Right ventricle myocardium inferior (tissue), 1 donor: ENCODE data around the gene CLN5. TPM values are rescaled to one million over a fixed set of nuclear protein-coding genes. Genes with fewer than 3 reads are reported as not detected.
"Not testable (repeated sequence)": the region's sequence is repeated elsewhere in the genome, so short reads cannot be mapped to it uniquely, and the experiment has no call there.

Experiments
- ATAC-seq: fragments of 200-7000 bp; cut with Tn5 transposase; one replicate; pipeline ENCODE4 v1.9.1; 2020; ENCODE audit warnings: mild to moderate bottlenecking, moderate library complexity
- DNase-seq: peaks from one replicate; pipeline ENCODE4 v3.0.0; 2021; ENCODE audit errors: missing footprints
- intact Hi-C: fragments of 100-400 bp; cut with DNase I; formaldehyde crosslinking; loops from one replicate; pipeline ENCODE4 v1.11.0; 2022
- total RNA-seq: library from RNA; stranded (reverse); fragmentation: NEBNext Ultra II Directional; extraction: Animal tissue kit (Norgen Biotek cat#: 25700); gene quantifications from one replicate; pipeline ENCODE4 v1.2.1, GENCODE V29; 2021
- donor health status: DM: no; HTN: yes; CAD: no; lungs with severe emphysema.

Gene CLN5
- total RNA-seq, 1 donor from 2014 or later, result 17.6 TPM

DNA sequence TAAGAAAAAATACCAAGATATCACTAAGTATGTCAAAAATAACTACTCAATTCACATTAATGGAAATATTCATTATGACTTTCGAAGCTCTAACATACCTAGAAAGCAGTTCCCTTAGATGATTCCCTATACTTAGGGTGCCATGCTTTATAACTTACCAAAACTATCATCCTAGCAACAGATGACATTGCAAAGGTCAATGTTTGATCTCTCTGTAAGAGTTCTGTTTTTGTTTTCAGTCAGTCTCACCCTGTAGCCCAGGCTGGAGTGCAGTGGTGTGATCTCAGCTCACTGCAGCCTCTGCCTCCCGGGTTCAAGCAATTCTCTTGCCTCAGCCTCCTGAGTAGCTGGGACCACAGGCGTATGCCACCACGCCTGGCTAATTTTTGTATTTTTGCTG is 16.5 kb downstream of the CLN5 start:
- ATAC-seq, result peak; percentile 59
- DNase-seq, intact Hi-C loops: not testable (repeated sequence)

DNA sequence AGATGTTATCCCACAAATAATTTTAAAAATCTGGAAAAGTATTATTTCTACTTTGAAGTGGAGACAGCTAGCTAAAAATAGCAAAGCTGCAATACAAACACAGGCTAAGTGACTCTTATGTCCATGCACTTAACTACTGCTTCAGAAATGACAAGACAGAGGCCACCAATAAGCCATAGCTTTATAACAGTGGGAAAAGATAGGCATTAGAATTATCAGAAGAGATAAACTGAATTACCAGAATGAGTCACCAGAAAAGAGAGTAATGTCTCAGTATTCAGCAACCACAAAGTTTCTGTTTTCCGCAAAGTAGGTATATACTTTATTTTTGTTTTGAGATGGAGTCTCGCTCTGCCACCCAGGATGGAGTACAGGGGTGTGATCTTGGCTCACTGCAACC is 17.1 kb downstream of the CLN5 start:
- DNase-seq, result no peak
- intact Hi-C loops, result no loop called here
- ATAC-seq, result peak; percentile 59

DNA sequence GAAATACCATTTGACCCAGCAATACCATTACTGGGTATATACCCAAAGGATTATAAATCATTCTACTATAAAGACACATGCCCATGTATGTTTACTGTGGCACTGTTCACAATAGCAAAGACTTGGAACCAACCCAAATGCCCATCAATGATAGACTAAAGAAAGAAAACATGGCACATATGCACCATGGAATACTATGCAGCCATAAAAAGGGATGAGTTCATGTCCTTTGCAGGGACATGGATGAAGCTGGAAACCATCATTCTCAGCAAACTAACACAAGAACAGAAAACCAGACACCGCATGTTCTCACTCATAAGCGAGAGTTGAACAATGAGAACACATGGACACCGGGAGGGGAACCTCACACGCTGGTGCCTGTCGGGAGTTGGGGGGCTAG is 17.8 kb downstream of the CLN5 start:
- DNase-seq, ATAC-seq, intact Hi-C loops: not testable (repeated sequence)

DNA sequence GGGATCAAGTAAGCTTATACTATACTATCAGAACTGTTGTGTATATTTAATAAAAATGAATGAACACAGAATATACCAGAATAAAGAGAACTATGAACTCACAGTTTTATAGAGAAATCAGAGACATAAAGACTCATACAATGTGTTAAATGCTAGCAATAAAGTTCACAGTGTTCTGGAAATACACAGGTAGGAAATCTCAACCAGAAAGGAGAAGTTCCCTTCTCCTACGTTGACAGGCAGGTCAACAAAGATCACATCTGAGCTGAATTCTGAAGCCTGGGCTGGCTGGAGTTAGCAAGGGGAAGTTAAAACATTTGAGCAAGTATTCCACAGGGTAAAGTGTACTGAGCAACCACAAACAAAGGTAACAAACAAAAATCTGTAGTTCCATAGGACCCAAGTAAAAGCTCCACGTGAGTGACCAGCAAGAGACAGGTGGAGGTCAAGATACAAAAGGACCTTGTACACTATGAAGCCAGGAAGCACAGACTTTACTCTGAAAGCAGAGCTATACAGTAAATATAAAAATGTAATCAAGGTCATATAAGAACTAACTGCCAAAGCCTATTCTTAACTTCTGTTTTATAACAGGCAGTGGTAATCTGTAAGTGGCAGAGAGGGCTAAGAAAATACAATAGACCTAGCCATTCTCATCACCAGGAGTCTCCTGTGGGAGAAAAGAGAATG is 22.1 kb downstream of the CLN5 start:
- ATAC-seq, result no peak
- intact Hi-C loops, result no loop called here

DNA sequence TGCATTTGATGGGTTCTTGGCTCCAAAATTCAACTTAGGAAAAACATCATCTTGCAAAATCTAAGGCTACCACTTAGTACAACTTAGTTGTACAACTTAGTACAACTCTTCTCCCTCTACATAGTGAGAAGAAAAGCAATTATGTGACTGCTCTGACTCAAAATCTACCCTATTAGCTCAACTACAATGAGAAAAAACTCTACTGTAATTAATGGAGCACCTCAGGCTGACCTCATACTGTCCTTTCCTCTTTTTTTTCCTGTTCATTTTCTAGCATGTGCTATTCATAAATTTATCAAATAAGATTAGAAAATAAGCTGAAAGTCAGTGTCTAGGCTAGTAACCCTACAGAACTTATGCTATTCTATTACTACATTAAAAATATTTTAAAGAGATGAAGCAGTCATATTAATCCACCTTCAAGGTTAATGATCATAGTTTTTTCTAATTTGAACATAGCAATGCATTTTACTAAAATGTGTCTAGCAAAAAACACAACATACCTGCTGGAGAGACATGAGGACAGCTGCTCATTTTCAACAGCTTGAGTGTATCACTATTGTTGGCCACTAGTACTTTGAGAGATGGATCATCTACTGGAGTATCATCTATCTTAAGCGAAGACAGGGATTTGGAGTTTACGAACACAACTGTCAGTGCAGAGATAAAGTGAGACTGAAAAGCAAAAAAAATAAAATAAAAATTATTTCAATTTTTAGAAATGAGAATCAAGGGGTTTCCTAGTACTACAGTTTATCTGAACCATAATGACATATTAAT is 23.2 kb downstream of the CLN5 start:
- no peak for DNase-seq
- intact Hi-C loops, result no loop called here
- no peak for ATAC-seq

More for the DNA sequence above, 22.1 kb downstream of the CLN5 start:
- DNase-seq, result no peak

DNA sequence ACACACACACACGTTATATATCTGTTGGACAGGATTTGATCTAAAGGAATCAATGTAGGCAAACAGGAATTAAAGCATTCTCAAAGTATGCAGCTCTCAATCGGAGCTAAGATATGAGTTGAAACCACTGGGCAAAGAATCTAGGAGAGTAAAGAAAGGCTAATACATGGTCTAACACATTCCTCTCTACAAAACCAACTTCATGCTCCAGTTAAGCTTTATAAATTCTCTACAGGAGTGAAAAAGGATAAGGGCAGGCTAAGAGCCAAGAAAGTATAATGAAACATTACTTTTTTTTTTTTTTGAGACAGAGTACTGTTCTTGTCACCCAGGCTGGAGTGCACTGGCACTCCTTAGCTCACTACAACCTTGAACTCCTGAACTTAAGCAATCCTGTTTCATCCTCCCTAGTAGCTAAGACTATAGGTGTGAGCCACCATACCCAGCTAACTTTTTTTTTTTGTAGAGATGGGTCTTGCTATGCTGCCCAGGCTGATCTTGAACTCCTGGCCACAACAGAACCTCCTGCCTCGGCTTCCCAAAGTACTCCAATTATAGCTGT is 24.5 kb downstream of the CLN5 start:
- DNase-seq, result no peak
- ATAC-seq, result peak; percentile 60
- intact Hi-C loops, result no loop called here

DNA sequence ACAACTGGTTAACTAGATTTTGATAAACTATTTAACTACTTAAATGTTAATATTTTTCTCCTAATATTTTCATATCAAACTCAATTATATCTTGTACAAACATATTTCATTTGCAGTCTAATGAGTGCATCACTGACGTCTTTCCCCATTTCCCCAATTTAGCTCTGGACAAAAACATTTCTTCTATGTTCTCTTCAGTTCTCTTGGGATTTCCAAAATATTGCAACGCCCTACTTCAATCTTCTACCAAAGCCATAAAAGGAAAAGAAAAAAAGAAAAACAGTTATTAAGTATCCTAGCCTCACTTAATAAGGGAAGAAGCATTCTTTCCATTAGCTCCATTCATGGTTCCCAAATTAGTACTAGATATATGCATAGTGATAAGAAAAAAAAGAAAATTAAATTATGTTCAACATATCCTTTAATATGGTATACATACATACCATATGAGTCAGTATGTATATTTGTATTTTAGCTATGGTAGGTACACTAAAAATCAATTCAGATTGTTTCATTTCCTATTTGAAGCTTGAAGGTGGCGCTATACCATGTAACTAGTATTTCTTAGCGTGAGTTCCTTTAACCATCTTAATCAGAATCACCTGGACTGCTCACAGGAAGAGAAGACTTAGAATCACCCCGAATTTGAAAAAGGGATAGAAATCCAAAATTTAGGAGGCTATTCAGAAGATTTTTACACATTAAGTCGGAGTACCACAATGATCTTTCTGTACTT is 25.2 kb downstream of the CLN5 start:
- DNase-seq (no peak), ATAC-seq (peak; percentile 58)
- intact Hi-C loops, result no loop called here

DNA sequence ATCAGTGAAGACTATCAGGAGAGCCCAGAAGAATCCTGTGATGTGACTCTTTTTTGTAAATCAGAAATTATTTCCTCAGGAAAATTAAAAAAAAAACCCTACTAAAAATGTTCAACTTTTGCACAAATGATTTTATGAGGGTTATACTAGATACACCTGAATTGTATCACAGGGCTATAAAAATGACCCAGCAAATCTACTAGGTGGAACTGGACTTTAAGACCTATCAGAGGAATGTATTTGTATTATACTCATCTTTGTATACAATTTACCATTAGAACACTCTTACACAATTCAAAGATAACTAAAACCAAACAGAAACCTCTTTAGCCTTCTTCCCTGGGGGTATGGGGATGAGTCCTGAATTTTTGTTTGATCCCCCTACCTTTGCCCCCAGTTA is 27.9 kb downstream of the CLN5 start:
- ATAC-seq (no peak), DNase-seq (no peak)
- intact Hi-C loops, result no loop called here

DNA sequence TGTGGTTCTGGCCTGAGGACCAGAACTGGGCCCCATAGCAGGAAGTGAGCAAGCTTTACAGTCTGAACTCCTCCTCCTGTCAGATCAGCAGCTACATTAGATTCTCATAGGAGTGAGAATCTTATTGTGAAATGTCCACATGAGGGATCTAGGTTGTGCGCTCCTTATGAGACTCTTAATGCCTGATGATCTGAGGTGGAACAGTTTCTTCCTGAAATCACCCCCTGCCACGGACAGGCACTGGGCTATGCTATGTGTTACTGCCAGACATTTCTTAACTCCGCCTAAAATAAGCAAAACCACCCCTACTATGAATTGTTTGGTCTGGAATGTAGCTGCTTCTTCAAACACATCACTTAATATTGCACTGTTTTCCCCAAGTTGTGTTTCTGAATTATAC is 30.5 kb downstream of the CLN5 start:
- ATAC-seq (no peak), DNase-seq (no peak)
- intact Hi-C loops, result no loop called here

DNA sequence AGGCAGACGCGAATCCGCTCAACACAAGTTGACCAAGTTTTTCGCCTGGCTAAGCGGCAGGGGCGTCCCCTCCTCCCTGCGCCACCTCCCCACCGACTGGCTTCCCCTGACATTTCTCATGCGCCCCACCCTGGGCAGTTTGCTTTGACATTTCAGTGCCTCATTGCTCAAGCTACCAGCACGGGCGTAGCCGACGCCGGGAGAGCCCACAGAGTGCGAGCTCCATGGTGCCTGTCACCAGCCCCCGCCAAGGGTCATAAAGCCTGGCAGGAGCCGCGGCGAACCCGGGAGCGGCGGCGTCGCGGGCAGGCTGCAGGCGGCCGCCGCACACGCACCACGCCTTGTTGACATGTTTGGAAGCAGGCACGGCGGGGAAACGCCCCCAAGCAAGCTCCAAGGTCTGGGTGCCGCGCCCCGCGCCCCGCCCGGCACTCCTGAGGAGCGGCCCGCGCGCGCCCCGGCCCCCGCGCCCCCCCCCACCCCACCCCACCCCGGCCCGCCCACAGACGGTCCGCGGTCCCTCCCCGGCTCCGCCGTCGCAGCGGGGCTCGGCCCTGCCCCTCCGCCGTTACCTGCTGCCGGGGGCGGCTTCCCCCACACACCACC is 34.5 kb downstream of the CLN5 start:
- peak; percentile 76 for ATAC-seq
- peak; percentile 94 for DNase-seq
- intact Hi-C loops, result loop anchor here (1.0 to 5.0 kb wide), 2 partner anchors 34 to 301 kb away; partner anchors contain the start of genes CLN5 and MYCBP2

DNA sequence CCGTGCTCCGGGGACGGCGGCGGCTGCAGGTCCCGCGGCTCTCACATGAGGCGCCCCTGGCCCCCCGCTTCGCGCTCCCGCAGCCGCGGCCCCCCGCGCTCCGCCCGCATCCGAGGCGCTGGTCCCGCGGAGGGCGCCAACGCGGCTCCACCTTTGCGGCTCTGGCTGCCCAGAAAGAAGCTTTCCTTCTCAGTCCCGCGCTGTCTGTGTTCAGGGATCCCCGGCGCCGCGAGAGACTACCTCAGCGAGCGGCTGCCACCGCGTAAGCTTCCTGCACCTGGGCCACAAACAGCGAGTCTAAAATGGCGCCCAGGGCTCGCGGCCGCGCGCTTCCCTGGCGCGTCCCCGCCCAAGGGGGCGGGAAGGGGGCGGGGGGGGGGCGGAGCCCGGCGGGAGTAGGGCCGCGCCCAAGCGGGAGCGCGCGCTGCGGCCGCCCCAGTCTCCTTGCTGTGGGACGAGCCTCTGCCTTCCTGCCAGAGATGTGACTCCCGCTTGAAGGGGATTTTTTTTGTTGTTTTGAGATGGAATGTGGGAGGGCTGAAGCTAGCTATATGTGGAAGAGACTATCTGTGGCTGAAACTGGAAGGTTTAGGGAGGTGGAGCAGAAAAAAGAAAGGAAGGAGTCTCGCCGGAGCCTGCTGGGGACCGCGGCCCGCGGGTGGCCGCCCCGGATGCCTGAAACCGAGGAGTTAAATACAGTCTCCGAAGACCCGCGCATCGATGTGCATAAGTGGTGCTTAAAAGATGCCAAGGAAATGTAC is 35.2 kb downstream of the CLN5 start, which contains the start of gene FBXL3:
Gene FBXL3 (minus strand): TSS at position 299 of the 761 bp plus-strand sequence. CDS start 5,299 bp downstream, outside the sequence.
- intact Hi-C loops, result loop anchor here (1.0 to 5.0 kb wide), 2 partner anchors 35 to 300 kb away; partner anchors contain the start of genes CLN5 and MYCBP2
- peak; percentile 88 for ATAC-seq

DNA sequence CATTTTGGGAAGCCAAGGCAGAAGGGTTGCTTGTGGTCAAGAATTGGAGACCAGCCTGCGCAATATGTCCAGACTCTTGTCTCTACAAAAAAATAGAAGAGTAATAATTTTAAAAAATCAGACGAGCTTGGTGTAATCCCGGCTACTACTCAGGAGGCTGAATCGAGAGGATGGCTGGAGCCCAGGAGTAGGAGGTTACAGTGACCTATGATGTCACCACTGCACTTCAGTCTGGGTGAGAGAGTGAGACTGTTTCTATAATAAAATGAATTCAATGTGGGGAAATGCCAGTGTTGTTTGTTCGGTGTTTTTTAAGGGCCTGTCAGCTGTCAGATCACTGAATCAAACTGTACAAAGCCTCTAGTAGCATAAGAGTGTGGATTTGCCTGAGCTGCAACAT is 36.3 kb downstream of the CLN5 start:
- intact Hi-C loops, result loop anchor here (5.0 kb wide), 1 partner anchor 299 kb away; the partner anchor contains the start of gene MYCBP2
- DNase-seq, result peak; percentile 44

More for the DNA sequence above, 35.2 kb downstream of the CLN5 start, which contains the start of gene FBXL3:
- DNase-seq, result peak; percentile 94

DNA sequence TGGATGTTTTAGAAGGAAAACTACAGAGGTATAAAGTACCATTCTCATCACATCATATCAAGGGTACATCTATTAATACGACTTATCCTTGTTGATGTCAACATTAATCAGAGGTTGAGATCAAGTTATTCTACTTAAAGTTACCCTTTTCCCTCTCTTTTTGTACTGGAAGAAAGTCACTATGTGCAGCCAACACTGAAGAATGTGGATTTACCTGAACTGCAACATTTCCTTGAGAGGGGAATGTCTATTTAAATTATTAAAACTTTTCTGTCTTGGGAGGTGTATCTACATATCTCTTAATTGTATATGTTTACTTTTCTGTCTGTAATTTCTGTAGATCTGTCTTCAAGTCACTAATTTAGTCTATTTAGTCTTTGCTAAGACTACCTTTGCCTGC is 37.6 kb downstream of the CLN5 start:
- intact Hi-C loops, result loop anchor here (5.0 kb wide), 1 partner anchor 298 kb away; the partner anchor contains the start of gene MYCBP2
- ATAC-seq, result no peak

More for the DNA sequence above, 36.3 kb downstream of the CLN5 start:
- peak; percentile 29 for ATAC-seq

DNA sequence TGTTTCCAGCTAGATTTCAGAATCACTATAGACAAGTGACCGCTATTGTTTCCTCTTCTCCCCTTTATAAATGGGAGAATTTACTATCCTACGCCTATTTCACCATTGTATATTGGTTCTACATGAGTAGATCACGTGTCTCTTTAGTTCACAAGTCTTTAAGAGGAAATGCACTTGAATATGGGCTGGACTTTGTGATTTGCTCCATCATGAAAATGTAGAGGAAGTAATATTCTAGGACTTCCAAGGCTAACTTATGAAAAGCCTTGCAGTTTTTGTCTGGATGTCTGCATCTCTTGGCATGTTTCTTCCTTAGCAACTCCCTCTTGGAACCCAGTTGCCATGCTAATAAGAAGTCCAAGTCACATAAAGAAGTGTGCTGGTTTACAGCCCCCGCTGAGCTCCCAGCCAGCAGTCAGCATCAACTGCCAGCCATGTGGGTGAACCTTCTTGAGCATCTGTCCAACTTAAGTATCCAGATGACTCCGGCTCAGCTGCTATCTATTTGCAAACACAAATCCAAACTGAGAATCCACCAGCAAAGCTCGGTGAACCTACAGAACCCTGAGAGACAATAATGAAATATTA is 39.9 kb downstream of the CLN5 start:
- intact Hi-C loops, result no loop called here

More for the DNA sequence above, 37.6 kb downstream of the CLN5 start:
- no peak for DNase-seq

DNA sequence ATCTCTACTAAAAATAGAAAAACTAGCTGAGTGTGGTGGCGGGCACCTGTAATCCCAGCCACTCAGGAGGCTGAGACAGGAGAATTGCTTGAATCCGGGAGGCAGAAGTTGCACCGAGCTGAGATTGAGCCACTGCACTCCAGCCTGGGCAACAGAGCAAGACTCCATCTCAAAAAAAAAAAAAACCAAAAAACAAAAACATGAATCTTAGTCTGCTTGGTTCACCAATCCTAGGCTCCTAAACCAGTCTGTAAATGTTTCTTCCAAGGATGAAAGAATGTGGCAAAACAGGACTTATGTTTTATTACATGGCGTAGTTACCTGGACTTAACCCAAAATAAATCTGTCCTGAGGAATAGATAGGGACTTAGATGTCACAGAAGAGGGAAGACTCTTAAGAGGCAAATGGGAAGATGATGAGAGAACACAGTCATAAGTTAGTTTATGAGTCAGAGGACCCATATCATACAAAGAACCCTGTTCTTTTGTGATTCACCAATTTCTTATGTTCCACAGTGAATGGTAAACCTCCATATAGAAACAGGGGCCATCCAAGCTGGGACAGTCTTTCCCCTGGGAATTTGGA is 41.9 kb downstream of the CLN5 start:
- ATAC-seq (no peak), DNase-seq (no peak)
- intact Hi-C loops, result no loop called here

More for the DNA sequence above, 39.9 kb downstream of the CLN5 start:
- DNase-seq, result no peak
- ATAC-seq, result no peak

DNA sequence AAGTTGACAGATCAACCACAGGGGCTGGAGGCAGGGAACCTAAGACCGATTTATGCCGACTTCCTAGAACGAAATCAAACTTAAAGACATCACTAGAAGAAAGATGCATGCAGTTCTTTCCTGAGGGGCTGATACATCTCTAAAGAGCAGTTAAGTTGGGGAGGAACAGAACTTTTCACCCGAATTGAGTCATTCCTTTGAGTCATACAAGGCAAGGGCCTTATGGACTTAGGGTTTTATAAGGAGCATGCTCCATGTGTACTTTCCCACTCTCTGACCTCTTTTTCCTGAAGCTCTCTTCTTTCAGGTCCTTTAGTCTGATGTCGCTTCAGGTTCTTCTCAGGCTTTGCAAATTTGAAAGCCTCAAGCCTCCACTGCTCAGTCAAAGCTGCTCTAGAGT is 43.0 kb downstream of the CLN5 start:
- ATAC-seq (no peak), DNase-seq (no peak)
- intact Hi-C loops, result no loop called here

DNA sequence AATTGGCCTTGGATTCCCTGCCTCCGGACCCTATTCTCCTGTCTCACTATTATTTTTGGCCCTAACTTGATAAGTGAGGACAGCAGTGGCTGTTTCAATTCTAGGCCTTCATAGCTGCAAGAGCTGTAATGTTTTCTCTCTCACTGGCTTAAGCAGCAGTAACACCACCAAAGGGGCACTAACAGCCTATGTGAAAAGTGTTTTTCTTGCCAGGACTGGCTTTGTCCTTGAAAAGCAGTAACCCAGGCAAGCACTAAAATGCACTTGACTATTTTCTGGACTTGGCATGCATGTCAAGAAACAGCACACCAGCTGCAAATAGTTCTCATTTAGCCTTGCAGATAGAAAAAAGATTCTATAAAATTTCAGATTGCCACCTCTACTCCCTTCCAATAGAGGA is 44.4 kb downstream of the CLN5 start:
- intact Hi-C loops, result no loop called here
- no peak for ATAC-seq

More for the DNA sequence above, 44.4 kb downstream of the CLN5 start:
- no peak for DNase-seq
